ENCODE results near the gene CD55.
A peak's percentile ranks its signal among the peaks of the same experiment; 100 is the strongest.

The CD55 gene

GRCh38 chr1:207321079-207321789 is at the start of gene CD55:
TSS of gene CD55 (plus strand) at chr1:207321678. CDS start at chr1:207321766, 88 bp downstream.
- DNase-seq (ENCODE audit: low read depth): peak; percentile 99

- DNase-seq (ENCODE audit: low read depth): no peak
Observed at GRCh38 chr1:207274882-207275281, 46.6 kb upstream of the CD55 start.

- no peak for DNase-seq (ENCODE audit: low read depth)
Observed at GRCh38 chr1:207276465-207276864, 45.0 kb upstream of the CD55 start.

GRCh38 chr1:207277241-207277640 is 44.2 kb upstream of the CD55 start:
- DNase-seq (ENCODE audit: low read depth): no peak

GRCh38 chr1:207279652-207280051 is 41.8 kb upstream of the CD55 start:
- no peak for DNase-seq (ENCODE audit: low read depth)

- DNase-seq (ENCODE audit: low read depth): no peak
Observed at GRCh38 chr1:207280706-207281105, 40.8 kb upstream of the CD55 start.

- DNase-seq (ENCODE audit: low read depth): peak; percentile 80
Observed at GRCh38 chr1:207282058-207282457, 39.4 kb upstream of the CD55 start.

- DNase-seq (ENCODE audit: low read depth): peak; percentile 70
Observed at GRCh38 chr1:207282496-207283380, 38.7 kb upstream of the CD55 start.

- no peak for DNase-seq (ENCODE audit: low read depth)
Observed at GRCh38 chr1:207283421-207283820, 38.1 kb upstream of the CD55 start.

- DNase-seq (ENCODE audit: low read depth): peak; percentile 28
Observed at GRCh38 chr1:207284209-207284897, 37.1 kb upstream of the CD55 start.

GRCh38 chr1:207286786-207287468 is 34.6 kb upstream of the CD55 start:
- DNase-seq (ENCODE audit: low read depth): peak; percentile 56

GRCh38 chr1:207288315-207288714 is 33.2 kb upstream of the CD55 start:
- no peak for DNase-seq (ENCODE audit: low read depth)

GRCh38 chr1:207289756-207290155 is 31.7 kb upstream of the CD55 start:
- no peak for DNase-seq (ENCODE audit: low read depth)

GRCh38 chr1:207291723-207292122 is 29.8 kb upstream of the CD55 start:
- DNase-seq (ENCODE audit: low read depth): no peak

- no peak for DNase-seq (ENCODE audit: low read depth)
Observed at GRCh38 chr1:207298186-207298585, 23.3 kb upstream of the CD55 start.

- peak; percentile 76 for DNase-seq (ENCODE audit: low read depth)
Observed at GRCh38 chr1:207298636-207299398, 22.7 kb upstream of the CD55 start.

GRCh38 chr1:207300970-207301369 is 20.5 kb upstream of the CD55 start:
- no peak for DNase-seq (ENCODE audit: low read depth)

- DNase-seq (ENCODE audit: low read depth): peak; percentile 66
Observed at GRCh38 chr1:207302618-207303393, 18.7 kb upstream of the CD55 start.

- DNase-seq (ENCODE audit: low read depth): peak; percentile 82
Observed at GRCh38 chr1:207304710-207305488, 16.6 kb upstream of the CD55 start.

- DNase-seq (ENCODE audit: low read depth): no peak
Observed at GRCh38 chr1:207305489-207305873, 16.0 kb upstream of the CD55 start.

Measured in iris pigment epithelial cell (primary cell).